HG02884 (cell line): ENCODE data around the gene STRN3.
"Not testable (repeated sequence)": the region's sequence is repeated elsewhere in the genome, so short reads cannot be mapped to it uniquely, and the experiment has no call there.

Source experiments
- ATAC-seq: cut with Tn5 transposase; IDR thresholded peaks from one replicate; pipeline ENCODE4 v1.9.1; 2021; ENCODE audit warnings: mild to moderate bottlenecking, moderate library complexity; ENCODE audit not compliant: unreplicated experiment

Gene STRN3

DNA sequence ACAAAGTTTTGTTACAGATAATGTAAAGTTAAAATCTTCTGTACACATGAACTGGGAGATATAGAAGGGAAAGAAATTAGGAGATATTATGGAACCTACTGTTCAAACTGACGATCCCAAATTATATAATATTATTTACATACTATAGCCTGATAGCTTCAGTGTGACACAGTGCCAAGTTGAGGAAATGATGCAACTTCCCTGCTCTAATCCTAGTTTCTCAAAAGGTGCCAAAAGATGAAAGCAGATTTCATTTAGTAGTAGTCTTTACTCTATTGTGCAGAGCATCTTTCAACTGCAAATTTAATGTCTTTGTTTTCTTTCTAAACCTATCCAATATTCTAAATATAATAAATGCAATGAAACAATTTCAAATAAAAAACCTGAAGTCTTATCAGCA, 104.9 kb downstream of the STRN3 start:
- no peak for ATAC-seq

DNA sequence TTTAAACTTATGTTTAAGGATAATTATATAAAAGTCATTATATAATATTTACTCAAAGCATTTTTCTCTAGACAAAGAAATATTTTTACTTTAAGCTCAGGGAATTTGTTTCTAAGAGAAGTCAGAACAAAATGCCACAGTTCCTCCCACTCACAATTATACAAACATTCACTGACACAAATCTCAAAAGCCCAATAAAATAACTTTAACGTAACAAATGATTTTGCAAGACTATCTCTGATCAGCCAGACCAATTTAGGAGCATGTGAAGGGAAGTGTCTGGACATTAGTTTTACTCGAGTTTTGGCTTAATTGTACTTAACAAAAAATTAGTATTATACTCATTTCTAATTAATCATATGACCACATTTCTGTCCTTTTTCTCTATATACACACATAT, 110.6 kb downstream of the STRN3 start:
- ATAC-seq: no peak

DNA sequence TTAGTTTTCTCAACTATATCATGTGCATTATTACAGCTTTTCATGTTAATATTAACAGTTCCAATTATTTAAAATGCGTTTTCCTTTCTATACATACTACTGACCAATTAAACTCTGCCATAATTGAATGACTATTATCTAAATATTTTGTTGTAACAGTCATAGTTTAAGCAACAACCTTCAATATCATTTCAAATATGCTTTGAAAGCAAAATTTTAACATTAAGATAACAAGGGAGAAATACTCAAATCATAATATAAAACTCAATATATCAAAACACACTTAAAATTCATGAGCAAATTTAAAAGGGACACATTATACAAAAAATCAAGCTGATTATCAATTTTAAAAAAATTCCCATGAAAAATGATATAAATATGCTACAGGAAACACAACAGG, 111.4 kb downstream of the STRN3 start:
- ATAC-seq: no peak

DNA sequence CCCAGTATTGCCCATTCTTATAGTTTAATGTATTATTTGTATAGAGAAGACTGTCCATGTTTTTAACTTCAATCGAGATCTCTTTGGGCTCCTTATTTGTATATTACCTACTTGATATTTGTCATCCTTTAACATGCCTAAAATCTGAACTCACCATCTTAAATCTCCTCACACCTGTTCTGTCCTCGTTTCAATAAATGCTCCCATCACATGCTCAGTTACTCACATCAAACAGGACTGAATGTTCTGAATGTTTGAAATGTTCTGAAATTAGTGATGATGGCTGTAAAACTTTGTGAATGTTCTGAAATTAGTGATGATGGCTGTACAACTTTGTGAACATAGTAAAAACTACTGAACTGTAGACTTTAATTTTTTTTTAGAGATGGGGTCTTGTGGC, 117.4 kb downstream of the STRN3 start:
- no peak for ATAC-seq

DNA sequence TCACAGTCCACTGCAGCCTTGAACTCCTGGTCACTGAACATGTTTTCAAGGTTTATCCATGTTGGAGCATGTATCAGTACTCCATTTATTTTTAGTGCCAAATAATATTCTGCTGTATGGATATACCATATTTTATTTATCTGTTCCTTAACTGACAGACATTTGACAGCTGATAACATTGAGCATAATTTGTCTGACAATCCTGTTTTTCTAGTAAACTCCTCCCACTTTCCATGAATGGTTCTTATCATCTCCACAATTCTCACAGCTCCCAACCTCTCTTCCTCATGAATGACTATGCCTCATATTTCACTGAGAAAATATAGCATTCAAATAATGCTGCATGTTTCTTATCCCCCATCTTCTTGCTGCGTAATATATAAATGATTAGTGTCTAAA, 118.5 kb downstream of the STRN3 start:
- no peak for ATAC-seq

DNA sequence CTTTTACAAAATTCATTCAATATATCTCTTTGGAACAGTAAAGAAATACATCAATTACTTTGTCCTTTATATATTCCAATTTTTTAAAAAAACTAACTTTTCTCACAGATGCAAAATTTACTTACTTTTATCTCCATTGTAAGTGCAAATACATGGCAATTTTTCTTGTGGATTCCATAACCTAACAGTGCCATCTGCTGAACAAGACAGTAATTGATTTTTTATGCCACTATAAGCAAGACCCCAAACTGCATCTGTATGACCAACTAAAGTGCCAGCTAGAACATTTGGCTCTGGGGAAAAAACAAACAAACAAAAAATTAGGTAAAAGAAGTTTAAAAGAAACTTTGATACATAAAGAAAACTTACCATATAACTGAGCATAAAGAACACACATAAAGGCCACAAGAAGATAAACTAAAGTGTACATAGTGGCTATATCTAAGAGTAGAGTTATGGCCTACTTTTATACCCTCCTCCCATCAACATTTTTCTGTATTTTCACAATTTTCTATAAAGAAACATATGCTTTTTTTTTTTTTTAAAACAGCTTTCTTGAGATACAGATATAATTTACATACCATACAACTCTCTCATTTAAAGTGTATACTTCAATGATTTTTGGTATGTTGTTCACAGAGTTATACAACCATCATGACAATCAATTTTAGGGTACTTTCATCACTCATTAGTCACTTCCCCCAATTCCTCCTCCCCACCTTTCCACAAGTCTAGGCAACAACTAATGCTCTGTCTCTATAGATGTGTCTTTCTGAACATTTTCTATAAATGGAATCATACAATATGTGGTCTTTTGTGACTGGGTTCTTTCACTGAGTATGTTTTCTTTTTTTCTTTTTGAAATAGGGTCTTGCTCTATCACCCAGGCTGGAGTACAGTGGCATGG, 119.2 kb downstream of the STRN3 start:
- no peak for ATAC-seq

DNA sequence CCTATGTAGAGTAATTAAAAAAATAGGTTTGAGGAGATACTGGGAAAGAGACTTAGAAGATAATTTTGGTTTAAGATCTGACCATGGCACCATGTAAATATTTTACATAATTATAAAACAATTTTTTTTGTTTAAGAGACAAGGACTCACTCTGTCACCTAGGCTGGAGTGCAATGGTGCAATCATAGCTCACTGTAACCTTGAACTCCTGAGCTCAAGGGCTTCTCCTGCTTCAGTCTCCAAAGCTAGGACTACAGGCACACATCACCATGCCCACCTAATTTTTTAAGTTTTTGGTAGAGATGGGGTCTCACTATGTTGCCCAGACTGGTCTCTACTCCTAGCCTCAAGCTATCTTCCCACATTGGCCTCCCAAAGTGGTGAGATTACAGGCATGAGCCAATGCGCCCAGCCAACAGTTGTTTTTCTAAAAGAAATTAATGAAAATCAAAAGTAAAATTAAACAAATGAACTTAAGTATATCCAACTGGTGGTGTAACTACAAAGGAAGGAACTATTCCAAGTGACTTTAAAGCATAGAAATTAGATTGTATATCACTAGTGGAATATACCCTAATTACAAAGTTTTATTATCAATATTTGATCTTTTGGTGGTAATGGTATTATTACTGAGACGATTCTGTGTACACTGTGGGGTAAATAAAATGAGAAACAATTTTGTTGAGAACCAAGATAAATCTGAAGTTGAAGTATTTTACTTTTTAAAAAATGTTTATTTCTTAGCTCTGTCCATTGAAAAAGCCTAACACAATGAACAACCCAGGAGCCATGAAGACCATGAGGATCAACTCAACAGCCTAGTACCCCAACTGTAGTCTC, 122.7 kb downstream of the STRN3 start:
- no peak for ATAC-seq

DNA sequence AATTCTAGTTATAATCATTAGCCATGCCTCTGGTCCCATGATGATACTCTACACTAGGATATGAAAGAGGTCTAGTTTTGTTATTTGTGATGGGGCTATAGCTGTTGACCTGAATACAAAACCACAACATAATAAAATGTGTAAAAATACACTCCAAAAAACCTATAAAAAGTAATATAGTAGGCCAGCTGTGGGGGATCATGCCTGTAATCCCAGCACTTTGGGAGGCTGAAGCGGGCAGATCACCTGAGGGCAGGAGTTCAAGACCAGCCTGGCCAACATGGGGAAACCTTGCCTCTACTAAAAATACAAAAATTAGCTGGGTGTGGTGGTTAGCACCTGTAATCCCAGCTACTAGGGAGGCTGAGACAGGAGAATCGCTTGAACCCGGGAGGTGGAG, 129.1 kb downstream of the STRN3 start:
- ATAC-seq: not testable (repeated sequence)

DNA sequence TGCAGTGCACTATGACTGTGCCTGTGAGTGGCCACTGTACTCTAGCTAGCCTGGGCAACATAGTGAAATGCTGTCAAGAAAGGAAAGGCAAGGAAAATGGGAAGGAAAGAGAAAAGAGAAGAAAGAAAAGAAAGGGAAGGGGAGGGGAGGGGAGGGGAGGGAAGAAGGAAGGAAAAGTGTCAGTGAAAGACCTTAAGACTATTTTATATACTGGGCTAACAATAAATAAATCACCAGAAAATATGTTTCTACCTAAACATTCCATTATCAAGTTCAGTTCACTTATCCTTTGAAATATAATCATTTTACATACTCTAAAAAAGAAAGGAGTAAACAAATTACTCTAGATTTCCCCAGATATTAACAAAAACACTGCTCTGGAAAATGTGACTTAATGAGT, 129.7 kb downstream of the STRN3 start:
- ATAC-seq: no peak

DNA sequence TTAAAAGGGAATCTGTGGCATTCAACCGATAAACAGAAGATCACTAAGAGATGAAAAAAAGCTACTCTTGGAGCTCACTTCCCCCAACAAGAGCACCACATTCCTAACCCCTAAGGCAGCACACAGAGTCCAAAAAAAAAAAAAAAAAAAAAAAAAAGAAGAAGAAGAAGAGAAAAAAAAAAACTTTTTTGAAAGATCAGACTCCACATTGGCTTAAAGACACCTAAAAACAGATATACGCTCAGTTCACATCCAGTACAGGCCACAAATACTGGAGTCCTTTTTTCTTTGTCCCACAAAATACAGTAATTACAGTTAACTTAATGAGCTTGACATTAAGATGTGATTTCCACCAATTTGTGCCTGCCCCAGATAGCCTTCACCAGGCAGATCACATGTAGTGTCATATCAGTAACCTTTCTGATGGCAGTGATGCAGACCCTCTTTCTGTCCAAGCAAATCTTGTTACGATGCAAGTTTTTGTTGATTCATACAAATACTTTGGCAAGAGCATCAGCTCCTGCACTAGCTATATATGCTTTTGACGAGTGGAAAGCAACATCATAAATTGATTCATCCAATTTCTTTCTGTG, 131.2 kb downstream of the STRN3 start:
- no peak for ATAC-seq

DNA sequence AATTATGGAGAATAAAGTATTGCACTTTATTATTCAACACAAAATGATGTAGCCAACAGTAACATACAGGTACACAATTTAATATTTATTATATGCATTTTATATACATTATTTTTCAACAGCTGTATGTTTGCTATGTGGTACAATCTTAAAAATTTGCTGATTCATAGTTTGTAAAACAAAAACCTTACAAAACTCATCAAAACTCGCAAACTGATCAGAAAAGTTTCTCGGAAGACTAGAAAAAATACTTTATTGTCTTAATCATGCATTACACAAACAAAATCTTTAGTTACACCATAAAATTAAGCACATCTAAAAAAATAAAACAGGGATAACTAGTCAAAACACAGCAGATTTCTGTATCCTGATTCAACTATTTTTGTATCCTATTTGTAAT, 132.4 kb downstream of the STRN3 start:
- no peak for ATAC-seq

DNA sequence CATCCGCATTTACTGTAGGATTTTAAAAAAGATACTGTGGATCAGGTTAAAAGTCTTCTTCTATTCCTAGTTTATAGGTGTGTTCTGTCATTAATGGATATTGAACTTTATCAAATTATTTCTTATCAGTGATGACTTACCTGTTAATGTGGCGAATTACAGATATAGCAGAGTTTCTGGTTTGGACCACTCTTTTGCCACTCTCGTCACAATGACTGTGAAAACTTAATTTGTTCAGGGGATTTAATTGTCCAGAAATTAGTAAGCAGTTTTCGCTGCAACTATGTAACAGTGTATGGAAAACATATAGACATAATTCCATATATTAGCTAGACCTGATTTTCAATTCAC, 137.0 kb downstream of the STRN3 start:
- no peak for ATAC-seq

DNA sequence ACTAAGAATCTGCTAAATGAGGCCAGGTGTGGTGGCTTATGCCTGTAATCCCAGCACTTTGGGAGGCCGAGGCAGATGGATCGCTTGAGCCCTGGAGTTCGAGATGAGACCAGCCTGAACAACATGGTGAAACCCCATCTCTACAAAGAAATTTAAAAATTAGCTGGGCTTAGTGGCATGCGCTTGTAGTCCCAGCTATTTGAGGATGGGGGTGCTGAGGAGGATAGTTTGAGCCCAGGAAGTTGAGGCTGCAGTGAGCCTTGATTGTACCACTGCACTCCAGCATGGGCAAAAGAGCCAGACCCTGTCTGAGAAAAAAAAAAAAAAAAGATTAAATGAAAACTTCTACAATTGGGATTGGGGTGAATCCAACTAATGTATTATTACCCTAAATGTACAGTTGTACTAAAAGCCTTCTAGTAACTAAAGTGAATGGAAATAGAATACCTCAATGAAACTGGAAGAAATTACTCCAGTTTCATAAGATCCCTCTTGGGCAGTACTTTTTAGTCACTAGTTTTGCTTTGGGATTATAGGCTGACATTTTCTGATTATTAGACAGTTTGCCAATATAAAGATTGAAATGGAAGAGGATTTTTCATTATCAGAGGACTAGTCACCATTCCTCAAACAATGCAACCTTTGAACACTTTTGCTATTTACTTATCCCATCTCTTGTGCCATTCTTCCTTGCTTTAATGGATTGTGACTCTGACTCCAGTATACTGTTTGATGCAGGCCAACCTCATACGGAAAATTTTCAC, 137.5 kb downstream of the STRN3 start:
- no peak for ATAC-seq

DNA sequence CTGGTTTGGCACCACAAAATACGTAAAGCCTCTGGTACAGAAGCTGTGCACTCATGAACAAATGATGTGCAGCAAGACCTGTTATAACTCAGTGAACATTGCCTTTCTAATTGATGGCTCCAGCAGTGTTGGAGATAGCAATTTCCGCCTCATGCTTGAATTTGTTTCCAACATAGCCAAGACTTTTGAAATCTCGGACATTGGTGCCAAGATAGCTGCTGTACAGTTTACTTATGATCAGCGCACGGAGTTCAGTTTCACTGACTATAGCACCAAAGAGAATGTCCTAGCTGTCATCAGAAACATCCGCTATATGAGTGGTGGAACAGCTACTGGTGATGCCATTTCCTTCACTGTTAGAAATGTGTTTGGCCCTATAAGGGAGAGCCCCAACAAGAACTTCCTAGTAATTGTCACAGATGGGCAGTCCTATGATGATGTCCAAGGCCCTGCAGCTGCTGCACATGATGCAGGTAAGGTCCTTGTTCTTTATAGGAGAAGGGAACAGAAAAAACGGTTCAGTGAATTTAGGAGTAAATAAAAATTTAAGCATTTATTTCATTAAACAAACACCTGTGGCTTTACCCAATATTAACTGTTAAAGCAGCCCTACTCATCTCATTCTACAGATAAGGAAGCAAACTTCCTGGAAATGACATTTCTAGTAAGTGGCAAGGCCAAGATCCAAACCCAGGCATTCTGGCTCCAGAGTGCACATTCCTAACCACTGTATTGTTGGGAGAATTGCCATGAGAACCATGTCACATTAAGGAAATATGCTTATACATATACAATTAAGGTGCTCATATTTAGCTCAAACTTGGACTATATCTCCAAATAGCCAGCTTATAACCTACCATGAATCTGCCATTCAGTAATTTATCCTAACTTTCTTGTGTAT, 140.1 kb downstream of the STRN3 start:
- no peak for ATAC-seq

DNA sequence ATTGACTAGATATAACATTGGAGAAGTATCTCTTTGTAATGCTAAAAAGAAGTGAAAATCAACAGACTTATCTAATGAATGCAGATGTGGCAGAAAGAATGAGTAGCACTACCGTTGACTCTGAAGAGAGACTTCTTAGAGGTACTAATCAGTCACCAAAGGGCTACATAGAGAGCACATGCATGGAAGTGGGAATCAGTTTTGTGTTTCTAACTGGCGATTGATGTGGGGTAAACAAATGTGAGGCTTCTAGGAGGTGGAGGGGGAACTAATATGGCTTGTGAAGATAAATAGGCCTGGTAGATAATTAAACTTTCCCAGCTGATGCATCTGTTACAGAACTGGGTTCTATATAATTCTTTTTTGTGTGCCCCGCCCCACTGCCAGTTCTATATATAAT, 141.3 kb downstream of the STRN3 start:
- no peak for ATAC-seq

DNA sequence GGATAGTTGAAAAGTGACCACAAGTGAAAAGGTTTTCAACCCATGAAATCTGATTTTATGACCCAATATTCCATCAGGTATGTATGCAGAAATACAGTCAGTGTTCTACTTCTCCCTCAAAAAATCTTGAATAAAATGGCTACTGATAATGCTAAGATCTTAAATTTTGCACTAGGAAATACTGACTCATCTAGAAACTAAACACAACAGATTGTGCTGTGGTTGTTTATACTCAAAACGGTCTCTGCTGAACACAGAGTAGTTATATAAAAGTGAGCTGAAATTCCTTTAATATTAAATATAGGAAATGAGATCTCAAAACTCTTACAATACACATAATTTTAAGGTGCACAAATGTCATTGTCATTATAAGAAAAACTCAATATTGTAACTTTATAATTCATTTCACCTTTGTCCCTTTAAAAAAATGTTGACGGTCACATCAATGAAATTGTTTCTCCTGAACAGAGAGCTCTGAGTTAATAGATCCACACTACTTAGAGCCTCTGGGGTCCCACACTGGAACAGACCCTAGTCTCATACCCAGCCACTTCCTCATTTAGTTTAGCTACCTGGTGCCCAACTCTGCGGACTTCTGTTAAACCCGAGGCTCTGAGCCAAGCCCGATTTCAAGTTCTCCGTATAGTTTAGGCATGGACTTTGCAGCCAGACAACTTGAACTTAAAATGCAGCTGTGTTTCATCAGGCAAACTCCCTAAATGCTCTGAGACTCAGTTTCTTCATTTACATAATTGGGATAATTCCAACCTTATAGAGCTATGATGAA, 142.5 kb downstream of the STRN3 start:
- ATAC-seq: no peak

DNA sequence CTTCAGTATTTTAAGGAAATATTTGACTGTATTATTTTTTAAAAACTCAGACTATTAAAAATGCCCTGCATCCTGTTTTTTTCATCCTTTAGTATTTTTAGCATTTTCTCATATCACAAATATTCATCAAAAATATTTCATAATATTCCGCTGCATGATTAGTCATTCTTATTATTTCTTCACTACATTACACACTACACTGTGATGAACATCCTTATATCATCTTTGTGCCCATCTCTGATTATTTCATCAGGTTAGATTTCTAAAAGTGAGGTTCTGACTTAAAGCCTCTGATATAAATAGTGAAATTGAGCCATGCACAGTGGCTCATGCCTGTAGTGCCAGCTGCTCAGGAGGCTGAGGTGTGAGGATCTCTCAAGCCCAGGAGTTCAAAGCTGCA, 143.7 kb downstream of the STRN3 start:
- no peak for ATAC-seq

DNA sequence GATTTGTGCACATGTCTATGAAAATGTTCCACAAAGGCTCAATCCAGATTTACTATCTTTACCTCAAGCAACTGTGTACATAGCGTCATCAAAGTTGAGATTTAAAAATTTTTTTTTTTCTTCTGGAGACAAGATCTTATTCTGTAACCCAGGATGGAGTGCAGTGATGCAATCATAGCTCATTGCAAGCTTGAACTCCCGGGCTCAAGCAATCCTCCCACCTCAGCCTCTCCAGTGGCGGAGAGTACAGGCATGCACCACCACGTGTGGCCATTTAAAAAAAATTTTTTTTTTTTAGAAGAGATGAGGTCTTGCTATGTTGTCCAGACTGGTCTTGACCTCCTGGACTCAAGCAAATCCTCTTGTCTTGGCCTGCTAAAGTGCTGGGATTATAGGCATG, 149.5 kb downstream of the STRN3 start:
- ATAC-seq: no peak

DNA sequence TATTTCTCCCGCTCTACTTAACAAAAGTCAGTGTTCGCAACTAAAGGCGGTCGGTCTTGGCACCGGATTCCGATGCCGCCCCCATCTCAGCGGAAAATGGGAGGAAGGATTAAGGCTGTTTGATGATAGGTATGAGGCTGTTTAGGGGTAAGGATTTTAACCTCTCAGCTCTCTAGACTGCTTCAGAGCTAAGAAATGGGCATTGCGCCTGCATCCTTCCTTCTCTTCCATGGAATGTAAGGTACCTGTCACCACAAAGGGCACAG, 150.5 kb downstream of the STRN3 start:
- ATAC-seq: no peak
